Measurements from ENCODE around the gene KCNK15.

DNA sequence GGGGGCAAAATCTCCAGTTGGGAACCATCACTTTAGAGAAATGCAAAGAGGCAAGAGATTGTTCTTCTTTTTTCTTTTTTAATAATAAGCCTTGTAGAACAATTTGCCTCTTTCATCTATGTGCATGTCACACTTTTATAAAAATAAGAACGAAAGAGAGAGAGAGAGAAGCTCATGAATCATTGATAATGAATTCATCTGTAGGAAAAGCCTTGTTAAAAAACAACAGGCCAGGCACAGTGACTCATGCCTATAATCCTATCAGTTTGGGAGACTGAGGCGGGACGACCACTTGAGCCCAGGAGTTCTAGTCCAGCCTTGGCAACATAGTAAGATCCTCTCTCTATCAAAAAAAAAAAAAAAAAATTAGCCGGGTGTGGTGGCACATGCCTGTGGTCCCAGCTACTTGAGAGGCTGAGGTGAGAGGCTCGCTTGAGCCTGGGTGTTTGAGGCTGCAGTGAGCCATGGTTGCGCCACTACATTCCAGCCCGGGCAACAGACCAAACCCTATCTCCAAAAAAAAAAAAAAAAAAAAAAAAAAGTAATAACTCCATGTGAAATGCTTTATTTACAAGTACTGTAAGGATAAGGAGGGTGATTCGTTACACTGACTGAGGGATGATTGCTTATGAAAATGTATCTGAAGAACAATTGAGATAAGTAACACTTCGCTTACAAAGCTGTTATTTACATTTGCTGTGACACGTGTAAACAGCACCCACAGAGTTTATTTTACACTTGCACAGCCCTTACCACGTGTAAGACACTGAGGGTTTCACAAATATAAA lies 24.5 kb upstream of the KCNK15 start:
- TF ChIP-seq, protein P1, sequence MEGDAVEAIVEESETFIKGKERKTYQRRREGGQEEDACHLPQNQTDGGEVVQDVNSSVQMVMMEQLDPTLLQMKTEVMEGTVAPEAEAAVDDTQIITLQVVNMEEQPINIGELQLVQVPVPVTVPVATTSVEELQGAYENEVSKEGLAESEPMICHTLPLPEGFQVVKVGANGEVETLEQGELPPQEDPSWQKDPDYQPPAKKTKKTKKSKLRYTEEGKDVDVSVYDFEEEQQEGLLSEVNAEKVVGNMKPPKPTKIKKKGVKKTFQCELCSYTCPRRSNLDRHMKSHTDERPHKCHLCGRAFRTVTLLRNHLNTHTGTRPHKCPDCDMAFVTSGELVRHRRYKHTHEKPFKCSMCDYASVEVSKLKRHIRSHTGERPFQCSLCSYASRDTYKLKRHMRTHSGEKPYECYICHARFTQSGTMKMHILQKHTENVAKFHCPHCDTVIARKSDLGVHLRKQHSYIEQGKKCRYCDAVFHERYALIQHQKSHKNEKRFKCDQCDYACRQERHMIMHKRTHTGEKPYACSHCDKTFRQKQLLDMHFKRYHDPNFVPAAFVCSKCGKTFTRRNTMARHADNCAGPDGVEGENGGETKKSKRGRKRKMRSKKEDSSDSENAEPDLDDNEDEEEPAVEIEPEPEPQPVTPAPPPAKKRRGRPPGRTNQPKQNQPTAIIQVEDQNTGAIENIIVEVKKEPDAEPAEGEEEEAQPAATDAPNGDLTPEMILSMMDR (IDR thresholded peaks at IDR 0.05; ENCODE audit: low read length) = no peak
- TF ChIP-seq EZH2 (optimal IDR thresholded peaks at IDR 0.05; ENCODE audit: low read depth, low read length) = no peak
- no peak for TF ChIP-seq EZH2phosphoT487 (IDR thresholded peaks at IDR 0.05; ENCODE audit: low read length)

Data from MM.1S (cell line).